Lower lobe of right lung (tissue), 2 donors: ENCODE results near the gene APBB2. TPM values are rescaled to one million over a fixed set of nuclear protein-coding genes. Genes with fewer than 3 reads are reported as not detected.

Experiments
- ATAC-seq, 2 donors: fragments of 200-7000 bp; cut with Tn5 transposase; one replicate each; pipeline ENCODE4 v1.9.1; 2020 to 2022; ENCODE audit warnings: mild to moderate bottlenecking in 2 of 2, moderate library complexity in 2 of 2
- DNase-seq: peaks from one replicate; pipeline ENCODE4 v3.0.0-alpha.2; 2020
- H3K27ac ChIP-seq: fragments of 200-600 bp; one replicate; pipeline ENCODE4 v1.8.0; 2022
- H3K27me3 ChIP-seq: fragments of 200-600 bp; one replicate; pipeline ENCODE4 v1.8.0; 2022; ENCODE audit warnings: low read depth
- H3K36me3 ChIP-seq: fragments of 200-600 bp; one replicate; pipeline ENCODE4 v1.8.0; 2022; ENCODE audit warnings: mild to moderate bottlenecking
- H3K4me1 ChIP-seq: fragments of 200-600 bp; one replicate; pipeline ENCODE4 v1.8.0; 2022
- H3K4me3 ChIP-seq: fragments of 200-600 bp; one replicate; pipeline ENCODE4 v1.8.0; 2022; ENCODE audit warnings: mild to moderate bottlenecking
- H3K9me3 ChIP-seq: fragments of 200-600 bp; one replicate; pipeline ENCODE4 v1.8.0; 2022
- intact Hi-C: fragments of 100-400 bp; cut with DNase I; formaldehyde crosslinking; loops from one replicate; pipeline ENCODE4 v1.11.0; 2022
- total RNA-seq: library from RNA; stranded (reverse); fragmentation: NEBNext Ultra II Directional; extraction: Animal tissue kit (Norgen Biotek cat#: 25700); gene quantifications from one replicate; pipeline ENCODE4 v1.2.1, GENCODE V29; 2021
- TF ChIP-seq, protein P1 (sequence below): fragments of 200-600 bp; IDR thresholded peaks from one replicate; pipeline ENCODE4 v1.8.0; 2022; ENCODE audit warnings: antibody characterized with exemption, mild to moderate bottlenecking
- donor health status: DM: no; HTN: yes; CAD: no; lungs with severe emphysema.

Gene APBB2
- total RNA-seq, 1 donor from 2014 or later = 59.3 TPM

DNA sequence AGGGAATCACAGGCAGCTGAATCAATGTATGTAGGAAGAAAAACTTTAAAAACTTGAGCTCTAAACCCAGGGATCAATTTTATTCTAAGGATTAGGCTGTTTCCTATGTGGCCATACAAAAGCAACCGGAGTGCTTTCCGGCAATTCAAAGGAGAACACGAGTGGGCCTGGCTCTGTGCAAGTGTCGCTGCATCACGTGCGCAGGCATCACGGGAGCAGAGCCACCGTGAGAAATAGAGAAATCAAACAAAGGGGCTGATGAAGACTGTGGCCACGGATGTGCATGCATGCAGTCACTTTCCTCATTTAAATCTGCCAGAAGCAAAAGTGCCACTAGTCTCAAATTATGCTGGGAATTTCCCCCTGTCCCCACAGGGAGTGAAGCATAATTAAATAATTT, 267.7 kb downstream of the APBB2 start:
- intact Hi-C loops = no loop called here
- ATAC-seq (no peak), DNase-seq (no peak)
- H3K9me3 ChIP-seq = no peaks in the 10 kb centered on the region
- TF ChIP-seq, protein P1, sequence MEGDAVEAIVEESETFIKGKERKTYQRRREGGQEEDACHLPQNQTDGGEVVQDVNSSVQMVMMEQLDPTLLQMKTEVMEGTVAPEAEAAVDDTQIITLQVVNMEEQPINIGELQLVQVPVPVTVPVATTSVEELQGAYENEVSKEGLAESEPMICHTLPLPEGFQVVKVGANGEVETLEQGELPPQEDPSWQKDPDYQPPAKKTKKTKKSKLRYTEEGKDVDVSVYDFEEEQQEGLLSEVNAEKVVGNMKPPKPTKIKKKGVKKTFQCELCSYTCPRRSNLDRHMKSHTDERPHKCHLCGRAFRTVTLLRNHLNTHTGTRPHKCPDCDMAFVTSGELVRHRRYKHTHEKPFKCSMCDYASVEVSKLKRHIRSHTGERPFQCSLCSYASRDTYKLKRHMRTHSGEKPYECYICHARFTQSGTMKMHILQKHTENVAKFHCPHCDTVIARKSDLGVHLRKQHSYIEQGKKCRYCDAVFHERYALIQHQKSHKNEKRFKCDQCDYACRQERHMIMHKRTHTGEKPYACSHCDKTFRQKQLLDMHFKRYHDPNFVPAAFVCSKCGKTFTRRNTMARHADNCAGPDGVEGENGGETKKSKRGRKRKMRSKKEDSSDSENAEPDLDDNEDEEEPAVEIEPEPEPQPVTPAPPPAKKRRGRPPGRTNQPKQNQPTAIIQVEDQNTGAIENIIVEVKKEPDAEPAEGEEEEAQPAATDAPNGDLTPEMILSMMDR = no peak
- H3K4me3 ChIP-seq = no peak overlapping the region
- peaks cover 9% of the 10 kb centered on the region for H3K4me1 ChIP-seq
- no peak overlapping the region for H3K27ac ChIP-seq
- H3K27me3 ChIP-seq = no peaks in the 10 kb centered on the region
- H3K36me3 ChIP-seq = peaks cover 17% of the 10 kb centered on the region

DNA sequence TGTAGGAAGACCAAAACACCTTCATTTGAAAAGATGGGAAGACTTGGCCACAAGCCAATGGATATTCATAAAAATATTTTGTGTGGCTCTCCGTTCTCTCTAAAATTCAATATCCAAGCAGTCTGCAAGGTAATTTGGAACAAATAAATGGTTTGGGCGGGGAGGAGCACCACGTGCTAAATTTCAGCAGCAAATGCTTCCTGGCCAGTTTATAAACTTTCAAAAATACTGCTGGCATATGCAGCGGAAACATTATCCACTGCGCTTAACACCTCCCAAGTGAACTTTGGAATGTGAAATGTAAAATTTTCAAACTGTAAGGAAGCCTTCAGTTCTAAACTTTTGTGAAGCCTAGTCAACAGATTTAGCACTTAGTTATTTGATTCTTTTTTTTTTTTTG, 273.6 kb downstream of the APBB2 start:
- H3K4me1 ChIP-seq = peaks cover 10% of the 10 kb centered on the region
- ATAC-seq = no peak

DNA sequence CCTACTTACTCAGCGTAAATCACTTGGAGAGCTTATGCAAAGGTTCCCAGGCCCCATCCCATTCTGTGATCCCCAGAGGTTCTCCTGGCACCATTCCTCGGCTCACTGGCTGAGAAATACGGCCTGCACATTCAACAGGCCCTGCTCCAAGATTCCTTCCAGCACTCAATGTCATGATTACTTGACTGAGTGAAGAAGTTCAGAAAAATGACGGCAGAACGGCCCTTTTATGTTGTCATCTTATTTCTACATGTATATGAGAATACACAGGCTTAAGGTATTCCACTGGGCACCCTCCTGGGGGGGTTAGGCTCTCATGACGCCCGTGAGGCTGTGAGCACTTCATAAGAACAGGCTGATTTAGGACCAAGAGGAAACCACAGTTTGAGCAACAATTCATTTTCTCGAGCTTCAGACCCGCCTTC, 274.0 kb downstream of the APBB2 start:
- ATAC-seq (peak; percentile 30 to 39), DNase-seq (no peak)
- Histone ChIP-seq H3K36me3 (peaks cover 17% of the 10 kb centered on the region), H3K4me1 (peaks cover 10% of the 10 kb centered on the region), H3K4me3 (no peak overlapping the region), H3K9me3 (no peaks in the 10 kb centered on the region), H3K27ac (no peak overlapping the region), H3K27me3 (no peaks in the 10 kb centered on the region)
- TF ChIP-seq, protein P1 = no peak
- intact Hi-C loops = no loop called here

More for the DNA sequence above, 273.6 kb downstream of the APBB2 start:
- H3K4me3 ChIP-seq = no peak overlapping the region
- TF ChIP-seq, protein P1 = no peak
- H3K9me3 ChIP-seq = no peaks in the 10 kb centered on the region
- peaks cover 17% of the 10 kb centered on the region for H3K36me3 ChIP-seq
- no peaks in the 10 kb centered on the region for H3K27me3 ChIP-seq
- intact Hi-C loops = no loop called here
- DNase-seq = no peak
- no peak overlapping the region for H3K27ac ChIP-seq

DNA sequence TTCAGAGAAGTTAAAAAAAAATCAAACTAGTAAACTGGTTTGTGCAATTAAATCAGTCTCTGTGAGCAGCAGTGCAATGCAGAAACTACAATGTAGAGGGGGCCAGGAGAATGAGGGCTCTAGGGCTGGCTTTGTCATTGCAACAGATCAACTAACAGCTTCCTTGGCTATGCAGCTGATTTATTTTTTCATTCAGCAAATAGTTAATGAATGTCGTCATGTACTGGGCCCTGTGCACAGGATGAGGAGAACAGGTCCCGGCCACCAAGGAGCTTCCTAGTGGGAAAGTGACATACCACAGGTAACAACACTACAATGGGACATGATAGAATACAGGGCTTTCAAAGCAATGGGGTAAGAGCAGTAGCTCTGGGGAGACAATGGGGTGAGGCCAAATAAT, 274.5 kb downstream of the APBB2 start:
- ATAC-seq (peak; percentile 12 to 33), DNase-seq (no peak)
- peaks cover 18% of the 10 kb centered on the region for H3K36me3 ChIP-seq
- H3K9me3 ChIP-seq = no peaks in the 10 kb centered on the region
- intact Hi-C loops = no loop called here
- H3K27ac ChIP-seq = no peak overlapping the region
- TF ChIP-seq, protein P1 = no peak
- peaks cover 10% of the 10 kb centered on the region for H3K4me1 ChIP-seq
- no peaks in the 10 kb centered on the region for H3K27me3 ChIP-seq
- H3K4me3 ChIP-seq = no peak overlapping the region

DNA sequence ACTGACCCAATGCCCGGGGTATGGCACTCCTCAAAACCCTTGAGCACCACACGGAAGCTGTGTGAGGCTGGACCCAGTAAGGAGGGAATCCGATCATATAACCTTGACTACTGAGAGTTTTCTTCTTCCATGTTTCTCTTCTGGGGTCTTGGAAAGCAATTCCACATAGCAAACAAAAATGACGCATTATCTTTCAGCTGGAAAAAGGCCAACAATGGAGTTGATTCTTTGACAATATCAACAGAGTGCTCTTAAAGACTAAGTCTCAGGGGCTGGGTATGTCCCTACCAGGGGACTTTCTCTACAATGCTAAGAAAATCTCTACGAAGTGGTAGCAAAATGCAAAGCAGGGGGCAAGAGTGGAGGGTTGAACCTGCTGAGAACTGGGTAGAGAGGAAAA, 276.0 kb downstream of the APBB2 start:
- Histone ChIP-seq H3K27ac (no peak overlapping the region), H3K9me3 (no peaks in the 10 kb centered on the region), H3K27me3 (no peaks in the 10 kb centered on the region), H3K4me1 (peaks cover 10% of the 10 kb centered on the region), H3K4me3 (no peak overlapping the region), H3K36me3 (peaks cover 20% of the 10 kb centered on the region)
- DNase-seq (no peak), ATAC-seq (no peak)
- TF ChIP-seq, protein P1 = no peak
- intact Hi-C loops = no loop called here
